GM12873 (cell line): ENCODE results near the gene ANO7.

ENCODE experiments used
- TF ChIP-seq, protein P1 (sequence below): IDR thresholded peaks from 2 replicates; pipeline ENCODE4 v1.5.1; 2012; ENCODE audit warnings: low read depth, mild to moderate bottlenecking, moderate library complexity, low read length, control low read depth; ENCODE audit not compliant: insufficient read depth; ENCODE audit errors: missing control alignments

Gene ANO7

DNA sequence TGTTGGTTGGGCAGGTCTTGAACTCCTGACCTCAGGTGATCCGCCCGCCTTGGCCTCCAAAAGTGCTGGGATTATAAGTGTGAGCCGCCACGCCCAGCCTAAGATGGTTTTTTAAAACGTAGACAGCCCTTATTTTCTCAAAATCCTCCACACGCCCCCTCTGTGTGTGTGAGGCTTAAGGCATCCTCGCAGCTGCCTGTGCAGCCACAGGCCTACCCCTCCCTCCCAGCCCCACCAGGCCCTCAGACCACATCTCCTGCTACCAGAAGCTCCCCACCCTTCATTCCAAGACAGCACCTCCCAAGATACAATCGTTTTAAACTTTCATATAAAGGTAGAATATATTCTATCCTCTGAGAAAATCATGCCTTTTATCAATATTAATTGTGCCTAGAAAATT lies 4.8 kb downstream of the ANO7 start:
- TF ChIP-seq, protein P1, sequence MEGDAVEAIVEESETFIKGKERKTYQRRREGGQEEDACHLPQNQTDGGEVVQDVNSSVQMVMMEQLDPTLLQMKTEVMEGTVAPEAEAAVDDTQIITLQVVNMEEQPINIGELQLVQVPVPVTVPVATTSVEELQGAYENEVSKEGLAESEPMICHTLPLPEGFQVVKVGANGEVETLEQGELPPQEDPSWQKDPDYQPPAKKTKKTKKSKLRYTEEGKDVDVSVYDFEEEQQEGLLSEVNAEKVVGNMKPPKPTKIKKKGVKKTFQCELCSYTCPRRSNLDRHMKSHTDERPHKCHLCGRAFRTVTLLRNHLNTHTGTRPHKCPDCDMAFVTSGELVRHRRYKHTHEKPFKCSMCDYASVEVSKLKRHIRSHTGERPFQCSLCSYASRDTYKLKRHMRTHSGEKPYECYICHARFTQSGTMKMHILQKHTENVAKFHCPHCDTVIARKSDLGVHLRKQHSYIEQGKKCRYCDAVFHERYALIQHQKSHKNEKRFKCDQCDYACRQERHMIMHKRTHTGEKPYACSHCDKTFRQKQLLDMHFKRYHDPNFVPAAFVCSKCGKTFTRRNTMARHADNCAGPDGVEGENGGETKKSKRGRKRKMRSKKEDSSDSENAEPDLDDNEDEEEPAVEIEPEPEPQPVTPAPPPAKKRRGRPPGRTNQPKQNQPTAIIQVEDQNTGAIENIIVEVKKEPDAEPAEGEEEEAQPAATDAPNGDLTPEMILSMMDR: no peak

DNA sequence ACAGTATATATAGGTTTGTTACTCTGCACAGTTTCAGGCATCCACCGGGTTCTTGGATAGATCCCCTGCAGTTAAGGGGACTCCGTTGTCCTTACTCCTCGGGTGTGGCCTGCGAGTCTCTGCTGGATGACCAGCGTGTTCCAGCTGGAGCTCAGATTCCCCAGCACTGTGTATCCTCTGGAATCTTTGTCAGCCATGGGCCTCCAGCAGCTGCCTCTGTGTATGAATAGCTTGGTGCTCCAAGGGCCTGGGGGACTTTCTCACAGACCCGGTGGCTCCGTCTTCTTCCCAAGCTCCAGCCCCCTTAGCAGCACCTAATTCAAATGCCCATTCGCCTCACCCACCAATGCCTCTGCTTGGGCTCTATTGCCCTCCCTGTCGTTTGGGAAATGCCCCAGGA lies 6.3 kb downstream of the ANO7 start:
- TF ChIP-seq, protein P1: no peak

DNA sequence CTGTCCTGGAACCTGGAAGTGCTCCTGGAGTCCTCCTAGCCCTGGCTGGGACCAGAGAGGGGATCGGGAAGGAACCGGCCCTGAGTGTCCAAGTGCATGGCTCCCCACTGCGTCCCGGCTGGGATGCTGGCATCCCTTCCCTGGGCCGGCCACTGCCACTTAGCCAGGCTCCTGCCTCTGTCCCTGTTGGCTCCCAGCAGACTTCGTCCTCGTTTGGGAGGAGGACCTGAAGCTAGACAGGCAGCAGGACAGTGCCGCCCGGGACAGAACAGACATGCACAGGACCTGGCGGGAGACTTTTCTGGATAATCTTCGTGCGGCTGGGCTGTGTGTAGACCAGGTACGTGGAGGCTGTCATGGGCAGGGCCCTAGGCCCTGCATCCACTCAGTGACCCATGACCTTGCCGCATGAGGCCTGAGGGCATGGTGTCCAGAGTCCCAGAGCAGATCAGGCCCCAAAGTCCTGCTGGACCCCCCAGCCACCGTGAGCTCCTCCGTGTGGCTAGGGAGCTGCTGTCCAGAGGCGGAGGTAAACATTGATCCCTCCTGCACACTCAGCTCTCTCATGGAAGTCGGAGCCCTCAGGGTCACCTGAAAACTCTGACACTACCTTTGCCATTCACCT lies 7.1 kb downstream of the ANO7 start:
- TF ChIP-seq, protein P1: no peak

DNA sequence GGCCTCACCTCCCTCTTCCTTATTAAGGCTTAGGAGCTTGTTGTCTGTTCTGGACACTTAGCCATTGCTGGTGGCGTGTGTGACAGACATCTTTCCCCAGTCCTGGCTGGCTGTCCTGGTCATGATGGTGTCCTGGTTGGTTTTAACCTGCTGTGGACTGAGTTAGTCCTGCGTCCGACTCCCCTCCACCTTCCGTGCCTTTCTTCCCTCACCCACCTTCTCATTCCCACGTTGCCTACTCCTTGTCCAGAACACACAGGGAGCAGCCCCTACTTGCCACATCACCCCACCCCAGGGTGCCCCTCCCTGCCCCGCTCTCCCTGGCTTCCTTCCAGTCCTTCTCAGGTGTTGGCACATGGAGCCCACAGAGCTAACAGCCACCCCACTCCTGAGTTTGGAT lies 9.5 kb downstream of the ANO7 start:
- TF ChIP-seq, protein P1: no peak

DNA sequence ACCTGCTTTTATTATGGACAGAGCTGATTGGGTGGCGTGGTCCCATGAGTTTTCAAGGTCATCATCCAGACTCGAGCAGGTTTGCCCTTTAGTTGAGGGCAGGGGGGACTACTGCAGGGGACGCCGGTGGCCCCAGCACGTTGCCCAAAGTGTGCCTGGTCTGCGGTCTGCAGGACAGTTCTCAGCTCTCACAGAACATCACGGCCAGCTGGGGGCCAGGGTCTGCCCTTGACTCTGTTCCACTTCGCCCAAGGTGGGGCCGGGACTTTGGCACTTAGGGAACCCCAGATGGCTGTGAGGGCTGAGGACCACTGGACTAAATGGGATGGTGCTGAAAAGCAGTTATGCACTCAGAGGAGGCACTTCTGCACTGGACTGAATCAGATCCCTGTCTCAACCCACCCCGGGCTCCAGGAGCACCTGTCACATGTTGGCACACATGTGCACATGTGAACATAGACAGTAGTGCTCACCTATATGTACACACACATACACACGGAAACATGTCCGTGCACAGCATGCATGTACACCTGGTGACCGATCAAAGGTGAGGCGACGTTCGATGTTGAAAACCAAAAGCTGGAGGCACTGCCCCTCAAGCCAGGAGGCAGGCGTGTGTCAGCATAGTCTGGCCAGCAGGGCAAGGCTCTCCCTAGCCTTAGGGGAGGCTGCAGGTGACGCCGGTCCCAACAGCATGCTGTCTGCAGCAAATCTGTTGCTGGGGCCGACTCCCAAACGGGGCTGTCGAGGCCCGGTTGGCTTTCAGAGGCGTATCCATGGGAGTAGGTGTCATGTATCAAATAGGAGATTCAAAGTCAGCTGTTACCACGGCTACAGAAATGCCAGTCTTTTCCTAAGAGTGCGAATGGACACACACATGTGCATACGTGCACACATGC lies 10.2 kb downstream of the ANO7 start:
- TF ChIP-seq, protein P1: no peak

DNA sequence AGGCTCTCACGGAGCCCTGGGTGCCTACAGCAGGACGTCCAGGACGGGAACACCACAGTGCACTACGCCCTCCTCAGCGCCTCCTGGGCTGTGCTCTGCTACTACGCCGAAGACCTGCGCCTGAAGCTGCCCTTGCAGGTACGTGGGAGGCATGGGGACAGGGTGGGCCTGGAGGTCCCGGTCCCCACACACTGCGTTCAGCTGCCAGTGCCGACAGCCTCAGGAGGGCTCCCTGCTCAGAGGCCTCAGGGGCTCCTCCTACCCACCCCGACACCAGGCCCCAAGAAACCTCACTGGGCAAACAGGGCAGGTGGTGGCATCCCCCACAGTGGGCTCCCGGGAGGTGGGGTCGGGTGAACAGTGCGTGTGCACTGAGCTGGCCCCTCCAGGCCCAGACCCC lies 10.8 kb downstream of the ANO7 start:
- TF ChIP-seq, protein P1: no peak

DNA sequence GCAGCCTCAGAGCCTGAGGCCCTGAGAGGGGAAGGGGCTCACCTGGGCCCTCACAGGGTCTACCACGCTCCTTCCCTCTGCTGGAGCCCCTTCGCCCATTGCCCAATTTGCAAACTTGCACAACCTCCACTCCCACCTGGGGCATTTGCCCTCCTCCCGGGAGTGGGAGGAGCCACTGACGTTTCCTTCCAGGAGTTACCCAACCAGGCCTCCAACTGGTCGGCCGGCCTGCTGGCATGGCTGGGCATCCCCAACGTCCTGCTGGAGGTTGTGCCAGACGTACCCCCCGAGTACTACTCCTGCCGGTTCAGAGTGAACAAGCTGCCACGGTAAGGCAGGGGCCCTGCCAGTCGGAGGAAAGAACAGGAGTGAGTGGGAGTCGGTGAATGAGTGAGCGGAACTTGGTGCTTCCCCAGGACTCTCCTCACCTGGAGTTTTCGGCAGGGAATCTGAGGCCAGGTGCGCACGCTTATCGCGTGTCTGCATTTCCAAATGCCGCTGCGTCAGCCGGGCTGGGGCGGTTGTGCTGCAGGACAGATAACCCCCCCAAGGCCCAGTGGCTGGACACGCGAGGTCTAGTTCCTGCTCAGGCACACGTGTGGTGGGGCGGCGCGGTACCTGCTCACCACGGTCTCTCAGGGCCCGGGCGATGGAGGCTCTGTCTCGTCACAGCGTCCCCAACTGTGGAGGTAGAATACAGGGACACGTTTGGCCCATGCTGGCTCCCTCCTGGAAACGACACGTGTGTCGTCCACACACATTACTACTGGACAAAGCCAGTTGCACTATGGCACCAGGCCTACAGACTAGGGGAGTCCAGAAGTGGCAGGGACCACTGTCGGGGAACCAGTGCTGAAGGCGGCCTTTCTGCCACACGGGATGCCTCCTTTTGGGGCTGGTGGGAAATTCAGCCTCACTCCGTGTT lies 11.7 kb downstream of the ANO7 start:
- TF ChIP-seq, protein P1: no peak
